Measurements from ENCODE around the gene AJAP1.

AJAP1 gene

GRCh38 chr1:4697801-4698200 is 43.4 kb downstream of the AJAP1 start:
- no peak overlapping the region for H3K27ac ChIP-seq
- TF ChIP-seq ZFX (IDR thresholded peaks at IDR 0.05): no peak
- no peak for TF ChIP-seq CTCF (conservative IDR thresholded peaks at IDR 0.05)

GRCh38 chr1:4698911-4699310 is 44.5 kb downstream of the AJAP1 start:
- TF ChIP-seq ZFX (IDR thresholded peaks at IDR 0.05) (no peak), CTCF (conservative IDR thresholded peaks at IDR 0.05) (no peak)

GRCh38 chr1:4699376-4700301 is 45.2 kb downstream of the AJAP1 start:
- H3K27ac ChIP-seq: no peak overlapping the region
- no peak for TF ChIP-seq CTCF (conservative IDR thresholded peaks at IDR 0.05)
- TF ChIP-seq ZFX (IDR thresholded peaks at IDR 0.05): no peak

More at GRCh38 chr1:4698911-4699310, 44.5 kb downstream of the AJAP1 start:
- H3K27ac ChIP-seq: no peak overlapping the region

GRCh38 chr1:4700801-4701200 is 46.4 kb downstream of the AJAP1 start:
- no peak overlapping the region for H3K27ac ChIP-seq
- no peak for TF ChIP-seq ZFX (IDR thresholded peaks at IDR 0.05)
- no peak for TF ChIP-seq CTCF (conservative IDR thresholded peaks at IDR 0.05)

GRCh38 chr1:4701276-4701675 is 46.9 kb downstream of the AJAP1 start:
- no peak overlapping the region for H3K27ac ChIP-seq
- TF ChIP-seq CTCF (conservative IDR thresholded peaks at IDR 0.05): no peak
- TF ChIP-seq ZFX (IDR thresholded peaks at IDR 0.05): no peak

- TF ChIP-seq CTCF (conservative IDR thresholded peaks at IDR 0.05) (no peak), ZFX (IDR thresholded peaks at IDR 0.05) (no peak)
- no peak overlapping the region for H3K27ac ChIP-seq
These were observed 48.1 kb downstream of the AJAP1 start for GRCh38 chr1:4702464-4702863.

- TF ChIP-seq ZFX (IDR thresholded peaks at IDR 0.05) (no peak), CTCF (conservative IDR thresholded peaks at IDR 0.05) (no peak)
- H3K27ac ChIP-seq: no peak overlapping the region
These were observed 48.5 kb downstream of the AJAP1 start for GRCh38 chr1:4702932-4703331.
